SK-N-SH treated with all-trans-retinoic acid at 6 μM for 48 hours (cell line): Measurements from ENCODE around the gene ZMIZ2.

ENCODE experiments used
- ATAC-seq: fragments of 200-7000 bp; cut with Tn5 transposase; 3 replicates; pipeline ENCODE4 v1.9.1; 2020; ENCODE audit warnings: mild to moderate bottlenecking, moderate library complexity
- ARNTL ChIP-seq: fragments of 450-650 bp; formaldehyde crosslinking; IDR thresholded peaks from 2 replicates; pipeline ENCODE4 v1.5.0; 2020; ENCODE audit warnings: low read depth, mild to moderate bottlenecking, moderate library complexity, borderline replicate concordance
- BACH2 ChIP-seq: fragments of 250-450 bp; sonication (Bioruptor Pico); IDR thresholded peaks from 2 replicates; pipeline ENCODE4 v1.9.0; 2021; ENCODE audit warnings: mild to moderate bottlenecking, borderline replicate concordance
- CSDC2 ChIP-seq: fragments of 250-450 bp; sonication (Bioruptor Pico); IDR thresholded peaks from 2 replicates; pipeline ENCODE4 v1.5.0; 2020; ENCODE audit warnings: mild to moderate bottlenecking, moderate library complexity
- ESRRG ChIP-seq: fragments of 250-450 bp; sonication (Bioruptor Pico); IDR thresholded peaks from 2 replicates; pipeline ENCODE4 v1.6.1; 2021; ENCODE audit warnings: mild to moderate bottlenecking
- GLIS3 ChIP-seq: fragments of 250-450 bp; sonication (Bioruptor Pico); IDR thresholded peaks from 2 replicates; pipeline ENCODE4 v1.5.0; 2020; ENCODE audit warnings: mild to moderate bottlenecking, moderate library complexity
- ISL1 ChIP-seq: fragments of 250-450 bp; sonication (Bioruptor Pico); IDR thresholded peaks from 2 replicates; pipeline ENCODE4 v2.1.2; 2022; ENCODE audit warnings: mild to moderate bottlenecking, moderate library complexity
- OSR1 ChIP-seq: fragments of 250-450 bp; sonication (Bioruptor Pico); IDR thresholded peaks from 2 replicates; pipeline ENCODE4 v1.8.0; 2022; ENCODE audit warnings: moderate library complexity, mild to moderate bottlenecking, inconsistent platforms
- PPARA ChIP-seq: fragments of 250-450 bp; sonication (Bioruptor Pico); IDR thresholded peaks from 2 replicates; pipeline ENCODE4 v1.5.0; 2020; ENCODE audit warnings: mild to moderate bottlenecking, borderline replicate concordance
- RARB ChIP-seq: fragments of 250-450 bp; sonication (Bioruptor Pico); IDR thresholded peaks from 2 replicates; pipeline ENCODE4 v1.8.0; 2021; ENCODE audit warnings: mild to moderate bottlenecking, moderate library complexity
- SNAI2 ChIP-seq: fragments of 250-450 bp; sonication (Bioruptor Pico); IDR thresholded peaks from 2 replicates; pipeline ENCODE4 v1.5.0; 2020; ENCODE audit warnings: mild to moderate bottlenecking, moderate library complexity
- TCF4 ChIP-seq: fragments of 250-450 bp; sonication (Bioruptor Pico); IDR thresholded peaks from 2 replicates; pipeline ENCODE4 v1.8.0; 2021; ENCODE audit warnings: mild to moderate bottlenecking, moderate library complexity, borderline replicate concordance
- TOX ChIP-seq: fragments of 250-450 bp; sonication (Bioruptor Pico); IDR thresholded peaks from 2 replicates; pipeline ENCODE4 v1.8.0; 2021; ENCODE audit warnings: mild to moderate bottlenecking, moderate library complexity, borderline replicate concordance
- ZFP3 ChIP-seq: fragments of 250-450 bp; sonication (Bioruptor Pico); IDR thresholded peaks from 2 replicates; pipeline ENCODE4 v1.5.0; 2020; ENCODE audit warnings: mild to moderate bottlenecking, moderate library complexity
- ZFP30 ChIP-seq: fragments of 450-650 bp; formaldehyde crosslinking; IDR thresholded peaks from 2 replicates; pipeline ENCODE4 v1.5.0; 2022; ENCODE audit warnings: mild to moderate bottlenecking, moderate library complexity
- ZNF70 ChIP-seq: fragments of 450-650 bp; formaldehyde crosslinking; IDR thresholded peaks from 2 replicates; pipeline ENCODE4 v1.5.0; 2020; ENCODE audit warnings: mild to moderate bottlenecking, moderate library complexity
- ZNF8 ChIP-seq: fragments of 450-650 bp; formaldehyde crosslinking; IDR thresholded peaks from 2 replicates; pipeline ENCODE4 v1.5.0; 2020; ENCODE audit warnings: mild to moderate bottlenecking, moderate library complexity
- TF ChIP-seq, protein P1 (sequence below): fragments of 250-450 bp; sonication (Bioruptor Pico); IDR thresholded peaks from 2 replicates; pipeline ENCODE4 v1.5.0; 2020; ENCODE audit warnings: mild to moderate bottlenecking, moderate library complexity
- TF ChIP-seq, protein P2 (sequence below): fragments of 250-450 bp; sonication (Bioruptor Pico); IDR thresholded peaks from 2 replicates; pipeline ENCODE4 v1.5.1; 2020; ENCODE audit warnings: low read depth, mild to moderate bottlenecking, moderate library complexity
- TF ChIP-seq, protein P3 (sequence below): fragments of 250-450 bp; sonication (Bioruptor Pico); IDR thresholded peaks from 2 replicates; pipeline ENCODE4 v1.8.0; 2021; ENCODE audit warnings: low read depth, mild to moderate bottlenecking, moderate library complexity, borderline replicate concordance
- TF ChIP-seq, protein P4 (sequence below): fragments of 250-450 bp; sonication (Bioruptor Pico); IDR thresholded peaks from 2 replicates; pipeline ENCODE4 v1.8.0; 2020; ENCODE audit warnings: mild to moderate bottlenecking, moderate library complexity, borderline replicate concordance
- TF ChIP-seq, protein P5 (sequence below): fragments of 250-450 bp; sonication (Bioruptor Pico); IDR thresholded peaks from 2 replicates; pipeline ENCODE4 v1.5.1; 2021; ENCODE audit warnings: mild to moderate bottlenecking, moderate library complexity

The ZMIZ2 gene

DNA sequence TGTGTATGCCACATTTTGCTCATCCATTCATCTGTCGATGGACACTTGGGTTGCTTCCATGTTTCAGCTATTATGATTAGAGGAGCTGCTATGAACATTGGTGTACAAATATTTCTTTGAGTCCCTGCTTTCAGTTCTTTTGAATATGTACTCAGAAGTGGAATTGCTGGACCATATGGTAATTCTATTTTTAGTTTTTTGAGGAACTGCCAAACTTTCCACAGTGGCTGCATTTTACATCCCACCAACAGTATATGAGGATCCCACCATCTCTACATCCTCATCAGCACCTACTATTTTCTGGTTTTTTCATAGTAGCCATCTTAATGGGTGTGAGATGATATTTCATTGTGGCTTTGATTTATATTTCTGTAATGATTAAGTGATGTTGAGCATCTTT lies 44.7 kb upstream of the ZMIZ2 start:
- TF ChIP-seq TCF4 (CRISPR knock-in tag) (no peak), ESRRG (CRISPR knock-in tag) (no peak)
- TF ChIP-seq, protein P1, sequence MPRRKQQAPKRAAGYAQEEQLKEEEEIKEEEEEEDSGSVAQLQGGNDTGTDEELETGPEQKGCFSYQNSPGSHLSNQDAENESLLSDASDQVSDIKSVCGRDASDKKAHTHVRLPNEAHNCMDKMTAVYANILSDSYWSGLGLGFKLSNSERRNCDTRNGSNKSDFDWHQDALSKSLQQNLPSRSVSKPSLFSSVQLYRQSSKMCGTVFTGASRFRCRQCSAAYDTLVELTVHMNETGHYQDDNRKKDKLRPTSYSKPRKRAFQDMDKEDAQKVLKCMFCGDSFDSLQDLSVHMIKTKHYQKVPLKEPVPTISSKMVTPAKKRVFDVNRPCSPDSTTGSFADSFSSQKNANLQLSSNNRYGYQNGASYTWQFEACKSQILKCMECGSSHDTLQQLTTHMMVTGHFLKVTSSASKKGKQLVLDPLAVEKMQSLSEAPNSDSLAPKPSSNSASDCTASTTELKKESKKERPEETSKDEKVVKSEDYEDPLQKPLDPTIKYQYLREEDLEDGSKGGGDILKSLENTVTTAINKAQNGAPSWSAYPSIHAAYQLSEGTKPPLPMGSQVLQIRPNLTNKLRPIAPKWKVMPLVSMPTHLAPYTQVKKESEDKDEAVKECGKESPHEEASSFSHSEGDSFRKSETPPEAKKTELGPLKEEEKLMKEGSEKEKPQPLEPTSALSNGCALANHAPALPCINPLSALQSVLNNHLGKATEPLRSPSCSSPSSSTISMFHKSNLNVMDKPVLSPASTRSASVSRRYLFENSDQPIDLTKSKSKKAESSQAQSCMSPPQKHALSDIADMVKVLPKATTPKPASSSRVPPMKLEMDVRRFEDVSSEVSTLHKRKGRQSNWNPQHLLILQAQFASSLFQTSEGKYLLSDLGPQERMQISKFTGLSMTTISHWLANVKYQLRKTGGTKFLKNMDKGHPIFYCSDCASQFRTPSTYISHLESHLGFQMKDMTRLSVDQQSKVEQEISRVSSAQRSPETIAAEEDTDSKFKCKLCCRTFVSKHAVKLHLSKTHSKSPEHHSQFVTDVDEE (CRISPR knock-in tag) = no peak
- TF ChIP-seq, all 23 proteins: peak for 0
- no peak for ATAC-seq

DNA sequence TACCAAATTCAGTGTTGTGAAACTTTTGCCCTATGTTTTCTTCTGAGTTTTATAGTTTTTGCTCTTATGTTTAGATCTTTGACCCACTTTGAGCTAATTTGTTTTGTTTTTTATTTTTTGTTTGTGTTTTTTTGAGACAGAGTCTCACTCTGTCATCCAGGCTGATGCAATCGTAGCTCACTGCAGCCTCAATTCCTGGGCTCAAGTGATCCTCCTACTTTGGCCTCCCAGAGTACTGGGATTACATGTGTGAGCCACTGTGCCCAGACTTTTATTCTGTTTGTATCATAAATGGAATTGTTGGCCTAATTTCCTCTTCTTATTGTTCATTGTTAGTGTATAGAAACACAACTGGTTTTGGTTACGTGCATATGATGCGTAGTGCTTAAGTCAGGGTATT lies 43.2 kb upstream of the ZMIZ2 start:
- TF ChIP-seq, protein P1 (CRISPR knock-in tag) = no peak
- TF ChIP-seq ZNF70 (CRISPR knock-in tag) (no peak), ESRRG (CRISPR knock-in tag) (no peak), GLIS3 (no peak), ZFP30 (CRISPR knock-in tag) (no peak), CSDC2 (CRISPR knock-in tag) (no peak), RARB (CRISPR knock-in tag) (no peak), BACH2 (no peak), ZNF8 (CRISPR knock-in tag) (no peak), TCF4 (CRISPR knock-in tag) (no peak), TOX (no peak)
- TF ChIP-seq, protein P2, sequence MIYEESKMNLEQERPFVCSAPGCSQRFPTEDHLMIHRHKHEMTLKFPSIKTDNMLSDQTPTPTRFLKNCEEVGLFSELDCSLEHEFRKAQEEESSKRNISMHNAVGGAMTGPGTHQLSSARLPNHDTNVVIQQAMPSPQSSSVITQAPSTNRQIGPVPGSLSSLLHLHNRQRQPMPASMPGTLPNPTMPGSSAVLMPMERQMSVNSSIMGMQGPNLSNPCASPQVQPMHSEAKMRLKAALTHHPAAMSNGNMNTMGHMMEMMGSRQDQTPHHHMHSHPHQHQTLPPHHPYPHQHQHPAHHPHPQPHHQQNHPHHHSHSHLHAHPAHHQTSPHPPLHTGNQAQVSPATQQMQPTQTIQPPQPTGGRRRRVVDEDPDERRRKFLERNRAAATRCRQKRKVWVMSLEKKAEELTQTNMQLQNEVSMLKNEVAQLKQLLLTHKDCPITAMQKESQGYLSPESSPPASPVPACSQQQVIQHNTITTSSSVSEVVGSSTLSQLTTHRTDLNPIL (CRISPR knock-in tag) = no peak
- TF ChIP-seq, protein P3, sequence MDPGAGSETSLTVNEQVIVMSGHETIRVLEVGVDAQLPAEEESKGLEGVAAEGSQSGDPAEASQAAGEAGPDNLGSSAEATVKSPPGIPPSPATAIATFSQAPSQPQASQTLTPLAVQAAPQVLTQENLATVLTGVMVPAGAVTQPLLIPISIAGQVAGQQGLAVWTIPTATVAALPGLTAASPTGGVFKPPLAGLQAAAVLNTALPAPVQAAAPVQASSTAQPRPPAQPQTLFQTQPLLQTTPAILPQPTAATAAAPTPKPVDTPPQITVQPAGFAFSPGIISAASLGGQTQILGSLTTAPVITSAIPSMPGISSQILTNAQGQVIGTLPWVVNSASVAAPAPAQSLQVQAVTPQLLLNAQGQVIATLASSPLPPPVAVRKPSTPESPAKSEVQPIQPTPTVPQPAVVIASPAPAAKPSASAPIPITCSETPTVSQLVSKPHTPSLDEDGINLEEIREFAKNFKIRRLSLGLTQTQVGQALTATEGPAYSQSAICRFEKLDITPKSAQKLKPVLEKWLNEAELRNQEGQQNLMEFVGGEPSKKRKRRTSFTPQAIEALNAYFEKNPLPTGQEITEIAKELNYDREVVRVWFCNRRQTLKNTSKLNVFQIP (CRISPR knock-in tag) = no peak
- ATAC-seq = no peak

DNA sequence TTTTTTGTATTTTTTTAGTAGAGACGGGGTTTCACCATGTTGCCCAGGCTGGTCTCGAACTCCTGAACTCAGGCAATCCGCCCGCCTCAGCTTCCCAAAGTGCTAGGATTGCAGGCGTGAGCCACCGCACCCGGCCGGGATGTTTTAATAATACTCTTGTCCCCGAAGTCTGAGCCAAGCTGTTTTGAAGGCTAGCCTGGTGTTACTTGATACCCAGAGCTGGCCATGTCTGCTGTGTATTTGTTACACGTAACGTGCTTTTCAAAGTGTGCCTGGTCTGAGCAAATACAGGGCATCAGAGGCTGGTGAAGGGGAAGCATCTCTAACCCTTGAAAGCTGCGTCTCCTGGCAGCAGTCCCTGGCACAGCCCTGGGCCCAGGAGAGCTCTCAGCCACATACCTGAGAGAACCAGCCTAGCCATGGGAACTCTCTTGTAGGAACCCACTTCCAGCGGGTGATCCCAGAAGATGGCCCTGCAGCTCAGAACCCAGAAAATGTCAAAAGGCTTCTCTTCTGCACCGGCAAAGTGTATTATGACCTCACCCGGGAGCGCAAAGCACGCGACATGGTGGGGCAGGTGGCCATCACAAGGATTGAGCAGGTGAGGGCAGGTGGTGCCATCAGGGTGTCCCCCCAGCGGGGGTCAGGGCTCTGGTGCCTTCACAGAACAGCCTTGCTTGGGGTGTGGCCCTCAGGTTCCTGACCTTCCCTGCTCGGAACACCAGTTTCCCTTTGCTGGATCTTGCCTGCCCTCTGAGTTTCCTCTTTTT lies 41.7 kb upstream of the ZMIZ2 start:
- ATAC-seq = no peak
- TF ChIP-seq OSR1 (CRISPR knock-in tag) (no peak), SNAI2 (CRISPR knock-in tag) (no peak), ZFP3 (no peak), TCF4 (CRISPR knock-in tag) (no peak), RARB (CRISPR knock-in tag) (no peak), GLIS3 (no peak), ISL1 (CRISPR knock-in tag) (no peak), ZFP30 (CRISPR knock-in tag) (no peak), PPARA (CRISPR knock-in tag) (no peak), ARNTL (CRISPR knock-in tag) (no peak)
- TF ChIP-seq, protein P2 (CRISPR knock-in tag) = no peak
- TF ChIP-seq, protein P4, sequence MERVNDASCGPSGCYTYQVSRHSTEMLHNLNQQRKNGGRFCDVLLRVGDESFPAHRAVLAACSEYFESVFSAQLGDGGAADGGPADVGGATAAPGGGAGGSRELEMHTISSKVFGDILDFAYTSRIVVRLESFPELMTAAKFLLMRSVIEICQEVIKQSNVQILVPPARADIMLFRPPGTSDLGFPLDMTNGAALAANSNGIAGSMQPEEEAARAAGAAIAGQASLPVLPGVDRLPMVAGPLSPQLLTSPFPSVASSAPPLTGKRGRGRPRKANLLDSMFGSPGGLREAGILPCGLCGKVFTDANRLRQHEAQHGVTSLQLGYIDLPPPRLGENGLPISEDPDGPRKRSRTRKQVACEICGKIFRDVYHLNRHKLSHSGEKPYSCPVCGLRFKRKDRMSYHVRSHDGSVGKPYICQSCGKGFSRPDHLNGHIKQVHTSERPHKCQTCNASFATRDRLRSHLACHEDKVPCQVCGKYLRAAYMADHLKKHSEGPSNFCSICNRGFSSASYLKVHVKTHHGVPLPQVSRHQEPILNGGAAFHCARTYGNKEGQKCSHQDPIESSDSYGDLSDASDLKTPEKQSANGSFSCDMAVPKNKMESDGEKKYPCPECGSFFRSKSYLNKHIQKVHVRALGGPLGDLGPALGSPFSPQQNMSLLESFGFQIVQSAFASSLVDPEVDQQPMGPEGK (CRISPR knock-in tag) = no peak
- TF ChIP-seq, protein P3 (CRISPR knock-in tag) = no peak
- TF ChIP-seq, protein P5, sequence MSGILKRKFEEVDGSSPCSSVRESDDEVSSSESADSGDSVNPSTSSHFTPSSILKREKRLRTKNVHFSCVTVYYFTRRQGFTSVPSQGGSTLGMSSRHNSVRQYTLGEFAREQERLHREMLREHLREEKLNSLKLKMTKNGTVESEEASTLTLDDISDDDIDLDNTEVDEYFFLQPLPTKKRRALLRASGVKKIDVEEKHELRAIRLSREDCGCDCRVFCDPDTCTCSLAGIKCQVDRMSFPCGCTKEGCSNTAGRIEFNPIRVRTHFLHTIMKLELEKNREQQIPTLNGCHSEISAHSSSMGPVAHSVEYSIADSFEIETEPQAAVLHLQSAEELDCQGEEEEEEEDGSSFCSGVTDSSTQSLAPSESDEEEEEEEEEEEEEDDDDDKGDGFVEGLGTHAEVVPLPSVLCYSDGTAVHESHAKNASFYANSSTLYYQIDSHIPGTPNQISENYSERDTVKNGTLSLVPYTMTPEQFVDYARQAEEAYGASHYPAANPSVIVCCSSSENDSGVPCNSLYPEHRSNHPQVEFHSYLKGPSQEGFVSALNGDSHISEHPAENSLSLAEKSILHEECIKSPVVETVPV (CRISPR knock-in tag) = no peak
